ENCODE results near the gene SLC22A3. TPM values are rescaled to one million over a fixed set of nuclear protein-coding genes. Genes with fewer than 3 reads are reported as not detected.
"Not testable (repeated sequence)": the region's sequence is repeated elsewhere in the genome, so short reads cannot be mapped to it uniquely, and the experiment has no call there.

SLC22A3 gene
- total and polyA plus RNA-seq, 7 experiments from 2014 or later: not detected

DNA sequence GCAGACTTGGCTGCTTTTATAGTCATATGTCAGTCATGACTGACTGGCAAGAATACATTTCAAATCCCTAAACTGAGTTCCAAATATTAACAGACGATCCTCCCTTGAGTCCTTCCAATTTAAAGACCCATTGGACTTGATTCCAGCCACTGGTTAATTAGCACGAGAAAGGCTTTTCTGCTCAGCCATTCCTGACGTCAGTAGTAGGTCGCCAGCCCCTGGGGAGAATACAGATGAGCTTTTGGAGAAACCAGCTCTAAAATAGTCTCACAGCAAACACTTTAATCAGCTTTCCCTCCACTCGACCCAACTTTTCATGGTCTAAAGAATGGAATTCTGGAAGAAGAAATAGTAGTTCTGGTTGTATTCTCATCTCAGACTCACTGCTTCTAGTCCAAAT lies 91.6 kb downstream of the SLC22A3 start:
- no peaks in the 10 kb centered on the region for H3K36me3 ChIP-seq (ENCODE audit: control insufficient read depth in 2 of 3, insufficient read depth in 3 of 3, low read length in 3 of 3)
- no peak for ATAC-seq
- intact Hi-C loops (cut with micrococcal nuclease): no loop called here
- ChIA-PET POLR2A (no interaction called here), CTCF (no interaction called here)
- H3K27ac Mint-ChIP-seq: no peak overlapping the region
- no peaks in the 10 kb centered on the region for H3K9me3 Mint-ChIP-seq
- H3K4me1 ChIP-seq (ENCODE audit: control insufficient read depth in 2 of 2, insufficient read depth in 2 of 2, low read length in 2 of 2): peaks cover 0 to 4% of the 10 kb centered on the region in 2 donors
- DNase-seq: no peak
- no peak overlapping the region for H3K4me3 Mint-ChIP-seq
- peaks cover 5 to 16% (median 11%) of the 10 kb centered on the region in 7 donors for H3K4me1 Mint-ChIP-seq
- peaks cover 0 to 4% (median 0%) of the 10 kb centered on the region in 5 donors for H3K36me3 Mint-ChIP-seq
- H3K4me3 ChIP-seq (ENCODE audit: low read length): no peak overlapping the region
- no peak overlapping the region for H3K27ac ChIP-seq (ENCODE audit: low read depth, low read length)
- H3K27me3 Mint-ChIP-seq: peaks cover 11 to 67% (median 23%) of the 10 kb centered on the region in 5 donors
- H3K9me3 ChIP-seq (ENCODE audit: control insufficient read depth in 2 of 3, low read length in 3 of 3): no peaks in the 10 kb centered on the region
- no peaks in the 10 kb centered on the region for H3K27me3 ChIP-seq (ENCODE audit: control insufficient read depth in 2 of 2, insufficient read depth in 2 of 2, low read length in 2 of 2)

DNA sequence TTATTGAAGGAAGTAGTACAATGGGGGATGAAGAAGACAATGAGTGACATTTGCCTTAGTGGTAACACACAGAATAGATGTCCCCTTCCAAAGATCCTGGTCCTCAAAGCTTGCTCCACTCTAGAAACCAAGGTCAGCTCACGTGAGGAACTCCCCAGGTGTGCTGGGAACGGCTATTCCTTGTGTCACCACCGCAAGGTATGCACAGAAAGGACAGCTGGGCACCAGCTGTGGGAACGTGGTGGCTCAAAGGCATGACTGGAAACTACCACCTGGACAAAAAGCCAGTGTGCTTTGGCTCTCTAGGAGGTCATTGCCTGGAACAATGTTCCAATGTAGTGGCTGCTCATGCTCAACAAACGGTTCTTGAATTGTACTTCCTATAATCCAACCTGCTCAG lies 94.0 kb downstream of the SLC22A3 start:
- ATAC-seq (no peak), DNase-seq (no peak)
- Mint-ChIP-seq H3K27ac (no peak overlapping the region), H3K4me1 (peaks cover 0 to 11% (median 5%) of the 10 kb centered on the region in 7 donors), H3K9me3 (peaks cover 0 to 5% (median 0%) of the 10 kb centered on the region in 11 donors), H3K4me3 (no peak overlapping the region), H3K36me3 (peaks cover 0 to 12% (median 2%) of the 10 kb centered on the region in 5 donors), H3K27me3 (peaks cover 21 to 56% (median 43%) of the 10 kb centered on the region in 5 donors)
- Histone ChIP-seq H3K9me3 (ENCODE audit: control insufficient read depth in 2 of 3, low read length in 3 of 3) (no peaks in the 10 kb centered on the region), H3K27me3 (ENCODE audit: control insufficient read depth in 2 of 2, insufficient read depth in 2 of 2, low read length in 2 of 2) (no peaks in the 10 kb centered on the region), H3K36me3 (ENCODE audit: control insufficient read depth in 2 of 3, insufficient read depth in 3 of 3, low read length in 3 of 3) (no peaks in the 10 kb centered on the region), H3K4me3 (ENCODE audit: low read length) (no peak overlapping the region), H3K4me1 (ENCODE audit: control insufficient read depth in 2 of 2, insufficient read depth in 2 of 2, low read length in 2 of 2) (no peaks in the 10 kb centered on the region), H3K27ac (ENCODE audit: low read depth, low read length) (no peak overlapping the region)
- ChIA-PET CTCF (no interaction called here), POLR2A (no interaction called here)
- intact Hi-C loops (cut with micrococcal nuclease): no loop called here

DNA sequence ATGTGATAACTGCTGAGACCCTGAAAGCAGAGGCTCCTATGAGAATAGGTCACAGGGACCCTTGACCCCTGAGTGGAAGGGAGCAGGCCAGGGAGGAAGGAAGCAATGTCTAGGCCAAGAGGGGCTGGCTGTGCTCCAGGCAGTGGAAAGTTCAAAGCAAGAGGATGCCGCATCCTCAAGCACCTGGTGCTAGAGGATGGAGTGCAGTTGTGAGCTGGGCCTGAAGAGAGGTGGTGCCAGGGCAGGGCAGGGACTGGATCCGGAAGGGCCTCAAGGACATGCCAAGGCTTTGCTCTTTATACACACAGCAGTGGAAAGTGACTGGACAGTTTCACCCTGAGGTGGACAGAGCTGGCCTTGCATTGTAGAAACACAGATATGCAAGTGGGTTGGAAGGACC lies 97.0 kb downstream of the SLC22A3 start:
- Histone ChIP-seq H3K27me3 (ENCODE audit: control insufficient read depth in 2 of 2, insufficient read depth in 2 of 2, low read length in 2 of 2) (no peaks in the 10 kb centered on the region), H3K36me3 (ENCODE audit: control insufficient read depth in 2 of 3, insufficient read depth in 3 of 3, low read length in 3 of 3) (no peaks in the 10 kb centered on the region), H3K4me1 (ENCODE audit: control insufficient read depth in 2 of 2, insufficient read depth in 2 of 2, low read length in 2 of 2) (no peaks in the 10 kb centered on the region), H3K4me3 (ENCODE audit: low read length) (no peak overlapping the region), H3K27ac (ENCODE audit: low read depth, low read length) (no peak overlapping the region), H3K9me3 (ENCODE audit: control insufficient read depth in 2 of 3, low read length in 3 of 3) (no peaks in the 10 kb centered on the region)
- no peak for DNase-seq
- Mint-ChIP-seq H3K9me3 (peaks cover 0 to 6% (median 5%) of the 10 kb centered on the region in 11 donors), H3K4me3 (no peak overlapping the region), H3K36me3 (peaks cover 0 to 16% (median 2%) of the 10 kb centered on the region in 5 donors), H3K4me1 (peaks cover 0 to 24% (median 13%) of the 10 kb centered on the region in 7 donors), H3K27ac (no peak overlapping the region), H3K27me3 (peaks cover 10 to 55% (median 29%) of the 10 kb centered on the region in 5 donors)
- intact Hi-C loops (cut with micrococcal nuclease): no loop called here
- ChIA-PET CTCF (no interaction called here), POLR2A (no interaction called here)
- no peak for ATAC-seq

DNA sequence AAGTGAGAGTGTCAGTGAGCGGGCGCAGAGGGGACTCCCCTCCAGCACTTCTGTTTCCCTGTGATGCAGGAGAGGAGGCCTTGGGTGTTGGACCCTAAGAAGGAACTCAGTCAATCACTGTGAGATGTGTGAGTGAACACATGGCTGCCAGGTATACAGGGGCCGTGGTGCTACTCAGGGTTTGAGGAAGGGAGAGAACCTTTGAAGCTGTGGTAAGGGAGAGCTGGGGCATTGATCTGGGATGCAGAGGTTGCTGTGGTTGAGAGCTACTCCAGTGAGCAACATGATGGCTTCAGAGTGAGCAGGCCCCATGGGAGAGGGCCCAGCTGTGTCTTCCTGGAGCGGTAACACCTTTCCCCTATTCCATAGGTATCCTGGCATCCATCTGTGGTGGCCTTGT lies 99.2 kb downstream of the SLC22A3 start:
- Mint-ChIP-seq H3K4me1 (peaks cover 0 to 24% (median 13%) of the 10 kb centered on the region in 7 donors), H3K9me3 (peaks cover 0 to 11% (median 6%) of the 10 kb centered on the region in 11 donors), H3K36me3 (peaks cover 0 to 16% (median 5%) of the 10 kb centered on the region in 5 donors), H3K27ac (no peak overlapping the region), H3K4me3 (no peak overlapping the region), H3K27me3 (peaks cover 6 to 60% (median 25%) of the 10 kb centered on the region in 5 donors)
- CTCF ChIA-PET: no interaction called here
- no peaks in the 10 kb centered on the region for H3K27me3 ChIP-seq (ENCODE audit: control insufficient read depth in 2 of 2, insufficient read depth in 2 of 2, low read length in 2 of 2)
- H3K9me3 ChIP-seq (ENCODE audit: control insufficient read depth in 2 of 3, low read length in 3 of 3): no peaks in the 10 kb centered on the region
- DNase-seq: no peak
- no peaks in the 10 kb centered on the region for H3K4me1 ChIP-seq (ENCODE audit: control insufficient read depth in 2 of 2, insufficient read depth in 2 of 2, low read length in 2 of 2)
- intact Hi-C loops (cut with micrococcal nuclease): no loop called here
- no peaks in the 10 kb centered on the region for H3K36me3 ChIP-seq (ENCODE audit: control insufficient read depth in 2 of 3, insufficient read depth in 3 of 3, low read length in 3 of 3)
- POLR2A ChIA-PET: no interaction called here
- ATAC-seq: no peak
- no peak overlapping the region for H3K4me3 ChIP-seq (ENCODE audit: low read length)
- no peak overlapping the region for H3K27ac ChIP-seq (ENCODE audit: low read depth, low read length)

DNA sequence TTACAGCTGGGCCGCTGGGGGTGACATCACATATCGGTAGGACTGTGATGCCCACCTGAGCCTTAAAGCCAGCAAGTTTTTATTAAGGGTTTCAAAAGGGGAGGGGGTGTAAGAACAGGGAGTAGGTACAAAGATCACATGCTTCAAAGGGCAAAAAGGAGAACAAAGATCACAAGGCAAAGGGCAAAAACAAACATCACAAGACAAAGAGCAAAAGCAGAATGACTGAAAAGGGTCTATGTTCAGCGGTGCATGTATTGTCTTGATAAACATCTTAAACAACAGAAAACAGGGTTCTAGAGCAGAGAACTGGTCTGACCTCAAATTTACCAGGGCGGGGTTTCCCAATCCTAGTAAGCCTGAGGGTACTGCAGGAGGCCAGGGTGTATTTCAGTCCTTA lies 101.6 kb downstream of the SLC22A3 start:
- CTCF ChIA-PET; H3K27ac ChIP-seq (ENCODE audit: low read depth, low read length); H3K9me3 ChIP-seq (ENCODE audit: control insufficient read depth in 2 of 3, low read length in 3 of 3); H3K36me3 ChIP-seq (ENCODE audit: control insufficient read depth in 2 of 3, insufficient read depth in 3 of 3, low read length in 3 of 3); H3K4me1 ChIP-seq (ENCODE audit: control insufficient read depth in 2 of 2, insufficient read depth in 2 of 2, low read length in 2 of 2); POLR2A ChIA-PET; H3K4me3 Mint-ChIP-seq; H3K27ac Mint-ChIP-seq; ATAC-seq; H3K27me3 ChIP-seq (ENCODE audit: control insufficient read depth in 2 of 2, insufficient read depth in 2 of 2, low read length in 2 of 2); DNase-seq; H3K4me3 ChIP-seq (ENCODE audit: low read length): not testable (repeated sequence)
- H3K27me3 Mint-ChIP-seq: peaks cover 5 to 67% (median 24%) of the 10 kb centered on the region in 5 donors
- intact Hi-C loops (cut with micrococcal nuclease): loop anchor here (10.0 kb wide), 2 partner anchors 375 to 385 kb away; no protein-coding TSS in a partner anchor
- H3K9me3 Mint-ChIP-seq: peaks cover 0 to 11% (median 6%) of the 10 kb centered on the region in 11 donors
- peaks cover 0 to 12% (median 5%) of the 10 kb centered on the region in 5 donors for H3K36me3 Mint-ChIP-seq
- H3K4me1 Mint-ChIP-seq: peaks cover 0 to 24% (median 13%) of the 10 kb centered on the region in 7 donors

DNA sequence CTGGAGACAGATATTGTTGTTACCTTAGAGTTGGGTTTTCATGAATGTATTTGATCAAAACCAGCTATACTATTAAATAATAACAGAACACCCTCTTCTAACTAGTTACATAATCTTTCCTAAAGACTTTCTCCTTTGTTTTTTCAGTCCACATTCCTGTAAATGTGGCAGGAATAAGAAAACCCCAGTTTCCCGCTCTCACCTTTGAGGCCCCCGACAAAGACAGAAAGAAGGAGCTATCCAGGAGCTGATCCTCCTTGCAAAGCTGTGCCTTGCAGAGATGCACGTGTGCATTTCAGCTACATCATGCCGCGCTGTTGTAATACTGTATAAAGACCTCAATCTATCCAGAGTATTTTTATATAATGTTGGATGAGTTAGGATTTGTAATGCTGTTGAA lies 102.7 kb downstream of the SLC22A3 start:
- H3K27ac Mint-ChIP-seq: no peak overlapping the region
- Histone ChIP-seq H3K9me3 (ENCODE audit: control insufficient read depth in 2 of 3, low read length in 3 of 3) (no peaks in the 10 kb centered on the region), H3K27me3 (ENCODE audit: control insufficient read depth in 2 of 2, insufficient read depth in 2 of 2, low read length in 2 of 2) (no peaks in the 10 kb centered on the region), H3K4me1 (ENCODE audit: control insufficient read depth in 2 of 2, insufficient read depth in 2 of 2, low read length in 2 of 2) (peaks cover 4 to 5% of the 10 kb centered on the region in 2 donors), H3K36me3 (ENCODE audit: control insufficient read depth in 2 of 3, insufficient read depth in 3 of 3, low read length in 3 of 3) (no peaks in the 10 kb centered on the region), H3K27ac (ENCODE audit: low read depth, low read length) (no peak overlapping the region), H3K4me3 (ENCODE audit: low read length) (no peak overlapping the region)
- ATAC-seq: no peak
- ChIA-PET CTCF (no interaction called here), POLR2A (no interaction called here)
- DNase-seq: no peak
- H3K36me3 Mint-ChIP-seq: peaks cover 0 to 9% (median 4%) of the 10 kb centered on the region in 5 donors
- intact Hi-C loops (cut with micrococcal nuclease): loop anchor here (10.0 kb wide), 2 partner anchors 376 to 386 kb away; no protein-coding TSS in a partner anchor
- peaks cover 0 to 11% (median 5%) of the 10 kb centered on the region in 11 donors for H3K9me3 Mint-ChIP-seq
- peaks cover 0 to 18% (median 14%) of the 10 kb centered on the region in 7 donors for H3K4me1 Mint-ChIP-seq
- H3K4me3 Mint-ChIP-seq: no peak overlapping the region
- peaks cover 0 to 68% (median 14%) of the 10 kb centered on the region in 5 donors for H3K27me3 Mint-ChIP-seq

DNA sequence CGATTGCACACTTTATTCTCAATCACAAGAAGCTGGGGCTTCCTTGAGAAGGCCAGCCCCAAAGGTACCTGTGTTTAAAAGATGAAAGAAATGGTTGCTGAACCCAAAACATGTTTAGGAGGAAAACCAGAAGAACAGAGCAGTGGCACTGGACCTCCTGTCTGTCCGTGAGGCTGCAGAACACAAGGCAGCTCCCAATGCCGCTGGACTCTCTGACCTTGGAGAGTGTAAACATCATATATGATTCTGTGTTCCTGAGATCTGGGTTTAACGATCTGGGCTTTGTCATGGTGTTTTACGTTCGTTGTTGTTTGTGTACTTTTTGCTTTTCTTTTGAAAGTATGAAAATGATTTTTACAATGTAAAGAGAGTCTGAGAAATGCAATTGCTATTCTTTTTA lies 106.1 kb downstream of the SLC22A3 start:
- DNase-seq (no peak), ATAC-seq (no peak)
- Histone ChIP-seq H3K27ac (ENCODE audit: low read depth, low read length) (no peak overlapping the region), H3K4me3 (ENCODE audit: low read length) (no peak overlapping the region), H3K9me3 (ENCODE audit: control insufficient read depth in 2 of 3, low read length in 3 of 3) (no peaks in the 10 kb centered on the region), H3K36me3 (ENCODE audit: control insufficient read depth in 2 of 3, insufficient read depth in 3 of 3, low read length in 3 of 3) (no peaks in the 10 kb centered on the region), H3K27me3 (ENCODE audit: control insufficient read depth in 2 of 2, insufficient read depth in 2 of 2, low read length in 2 of 2) (no peaks in the 10 kb centered on the region), H3K4me1 (ENCODE audit: control insufficient read depth in 2 of 2, insufficient read depth in 2 of 2, low read length in 2 of 2) (peaks cover 18 to 20% of the 10 kb centered on the region in 2 donors)
- Mint-ChIP-seq H3K36me3 (peaks cover 0 to 9% (median 4%) of the 10 kb centered on the region in 5 donors), H3K4me1 (peaks cover 0 to 23% (median 15%) of the 10 kb centered on the region in 7 donors), H3K4me3 (no peak overlapping the region), H3K9me3 (peaks cover 0 to 11% (median 3%) of the 10 kb centered on the region in 11 donors), H3K27ac (no peak overlapping the region), H3K27me3 (peaks cover 0 to 53% (median under 1%) of the 10 kb centered on the region in 5 donors)
- ChIA-PET POLR2A (no interaction called here), CTCF (interaction anchor here (0.6 to 1.3 kb wide), 3 partner anchors 9 to 589 kb away, joined by 3 to 5 read pairs (median 4); no protein-coding TSS in a partner anchor)
- intact Hi-C loops (cut with micrococcal nuclease): loop anchor here (10.0 kb wide), 2 partner anchors 380 to 390 kb away; no protein-coding TSS in a partner anchor

Data from naive thymus-derived CD4-positive, alpha-beta T cell (primary cell).